Limb (tissue), 2 donors: ENCODE results near the gene STK24.
"Not testable (repeated sequence)": the region's sequence is repeated elsewhere in the genome, so short reads cannot be mapped to it uniquely, and the experiment has no call there.

ENCODE experiments used
- DNase-seq, 2 donors: peaks; one replicate each; pipeline ENCODE4 v3.0.0-alpha.2; 2016; ENCODE audit errors: extremely low spot score in 2 of 2

STK24 gene

GRCh38 chr13:98582947-98583346 is 6.0 kb upstream of the STK24 start:
- no peak for DNase-seq

DNA sequence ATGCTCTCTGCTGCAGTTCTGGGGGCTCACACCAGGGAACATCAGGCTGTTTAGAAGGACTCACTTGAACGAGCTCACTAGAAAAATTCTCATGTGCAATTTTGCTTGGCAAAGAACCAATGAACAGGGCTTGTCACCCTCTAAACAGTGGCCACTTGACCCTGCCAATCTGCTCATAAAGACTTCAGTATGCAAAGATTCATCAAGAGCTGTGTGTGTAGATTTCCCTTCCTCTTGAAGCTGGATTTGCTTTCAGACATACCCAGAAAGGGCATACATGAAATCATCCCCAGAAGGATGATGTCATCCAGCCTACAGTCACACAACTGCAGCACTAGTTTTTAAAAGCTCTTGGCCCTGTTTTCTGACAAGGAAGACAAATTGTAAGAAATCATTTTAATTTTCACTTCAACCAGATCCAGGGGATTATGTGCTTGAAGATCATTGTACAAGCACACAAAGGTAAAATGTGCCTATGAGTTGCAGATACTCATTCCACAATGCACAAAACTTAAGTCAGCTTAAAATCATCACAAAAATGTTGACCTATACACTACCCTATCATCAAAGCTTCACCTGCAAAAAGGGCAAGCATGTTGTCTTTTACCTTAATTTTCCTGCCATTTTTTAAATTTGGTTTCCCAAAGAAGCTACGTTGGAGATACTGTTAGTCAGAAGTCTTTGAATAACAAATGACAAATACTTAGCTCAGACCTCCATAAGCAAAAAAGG is 5.2 kb upstream of the STK24 start:
- DNase-seq, result peak in 1 of 2 donors; percentile 71

GRCh38 chr13:98581381-98581780 is 4.5 kb upstream of the STK24 start:
- DNase-seq, result no peak

GRCh38 chr13:98580420-98580819 is 3.5 kb upstream of the STK24 start:
- DNase-seq, result no peak

DNA sequence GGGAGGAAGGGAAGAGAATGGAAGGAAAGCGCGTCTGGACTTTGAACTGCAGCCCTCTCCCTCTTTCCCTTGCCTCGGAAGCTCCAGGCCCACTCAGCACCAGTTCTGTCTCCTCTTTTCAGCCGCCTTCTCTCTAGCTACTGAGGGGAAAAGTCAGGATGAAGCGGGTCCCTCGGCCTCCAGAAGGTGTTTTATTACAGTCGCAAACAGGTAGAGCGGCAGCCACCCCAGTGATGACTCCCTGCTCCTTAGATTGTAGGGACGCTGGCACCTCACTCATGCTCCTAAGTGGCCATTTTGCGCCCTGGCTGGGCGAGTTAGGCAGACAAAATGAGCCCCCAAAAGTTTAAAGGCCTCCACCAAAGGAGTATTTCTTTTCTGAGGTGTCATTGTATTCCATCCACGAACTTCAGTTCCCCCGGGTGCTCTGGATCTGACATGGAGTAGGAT is 954 bp upstream of the STK24 start:
- no peak for DNase-seq

DNA sequence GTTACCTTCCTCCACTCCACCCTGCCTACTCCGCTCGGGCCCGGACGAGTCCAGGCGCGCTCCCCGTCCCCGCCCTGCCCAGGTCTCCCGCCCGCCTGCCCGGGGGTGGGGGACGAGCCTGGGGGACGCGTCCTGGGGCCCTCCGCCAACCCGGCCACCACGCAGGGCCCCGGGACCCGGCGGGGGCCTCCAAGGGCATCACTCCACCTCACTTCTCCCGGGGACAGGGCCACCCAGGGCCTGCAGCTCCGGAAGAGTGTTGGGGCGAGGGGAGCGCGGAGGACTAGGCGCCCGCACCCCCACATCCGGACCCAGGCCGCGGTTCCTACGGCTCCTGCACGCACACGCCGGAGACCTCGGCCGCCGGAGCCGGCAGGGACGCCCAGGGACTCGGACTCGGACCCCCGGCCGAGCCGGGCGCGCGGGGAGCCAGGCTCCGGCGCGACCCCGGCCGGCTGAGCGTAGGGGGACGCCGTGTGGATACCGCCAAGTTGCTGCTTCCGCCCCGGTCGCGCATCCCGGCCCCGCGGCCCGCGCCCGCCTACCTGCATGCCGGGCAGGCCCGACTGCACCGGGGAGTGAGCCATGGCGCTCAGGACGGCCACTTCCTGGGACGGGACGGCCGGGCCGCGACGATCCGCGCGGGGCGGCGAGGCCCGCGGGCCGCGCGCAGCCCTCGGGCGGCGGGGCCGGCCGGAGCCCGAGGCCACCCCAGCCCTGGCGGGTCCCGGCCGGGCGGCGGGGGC is 534 bp downstream of the STK24 start:
- peak in 1 of 2 donors; percentile 76 for DNase-seq

GRCh38 chr13:98575904-98576199 is 1.1 kb downstream of the STK24 start:
- no peak for DNase-seq

DNA sequence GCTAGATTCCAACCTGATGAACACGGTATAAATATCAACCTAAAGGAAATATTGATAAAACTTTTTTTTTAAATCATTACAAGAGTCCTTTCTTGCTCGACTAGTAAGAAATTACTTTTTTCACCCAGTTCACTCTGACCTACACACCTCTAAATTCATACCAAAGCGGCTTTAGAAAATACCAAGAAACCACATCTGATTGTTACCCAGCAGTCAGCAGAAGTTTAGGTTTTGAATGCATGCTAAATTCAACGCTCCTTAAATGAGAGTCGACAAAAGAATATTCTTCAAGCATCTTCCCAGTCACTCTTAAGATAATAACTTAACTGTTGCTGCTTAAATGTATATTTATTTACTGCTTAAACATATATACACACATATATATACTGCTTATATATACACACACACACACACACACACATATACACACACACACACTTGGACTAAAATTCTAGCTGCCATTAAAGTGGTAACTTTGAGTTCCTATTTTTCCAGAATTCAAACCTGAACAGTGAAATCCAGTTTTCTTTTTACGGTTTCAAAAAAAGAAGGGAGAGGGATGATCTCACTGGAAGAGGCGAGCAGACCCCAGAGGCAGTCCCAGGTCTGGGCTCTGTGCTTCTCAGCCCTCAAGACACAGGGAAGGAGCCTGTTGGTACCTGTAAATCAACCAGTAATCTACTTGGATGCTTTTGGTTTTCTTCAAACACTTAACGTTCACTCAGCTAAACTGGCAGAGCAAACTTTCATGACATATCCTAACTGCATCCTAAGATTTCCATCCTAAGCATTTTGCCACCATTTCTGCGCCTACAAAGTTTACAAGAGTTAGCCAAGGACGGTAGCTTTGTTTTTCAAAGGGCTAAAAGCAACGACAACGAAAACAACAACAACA is 1.7 kb downstream of the STK24 start:
- no peak for DNase-seq

- DNase-seq, result no peak
These were observed 4.8 kb downstream of the STK24 start for GRCh38 chr13:98571955-98572662.

DNA sequence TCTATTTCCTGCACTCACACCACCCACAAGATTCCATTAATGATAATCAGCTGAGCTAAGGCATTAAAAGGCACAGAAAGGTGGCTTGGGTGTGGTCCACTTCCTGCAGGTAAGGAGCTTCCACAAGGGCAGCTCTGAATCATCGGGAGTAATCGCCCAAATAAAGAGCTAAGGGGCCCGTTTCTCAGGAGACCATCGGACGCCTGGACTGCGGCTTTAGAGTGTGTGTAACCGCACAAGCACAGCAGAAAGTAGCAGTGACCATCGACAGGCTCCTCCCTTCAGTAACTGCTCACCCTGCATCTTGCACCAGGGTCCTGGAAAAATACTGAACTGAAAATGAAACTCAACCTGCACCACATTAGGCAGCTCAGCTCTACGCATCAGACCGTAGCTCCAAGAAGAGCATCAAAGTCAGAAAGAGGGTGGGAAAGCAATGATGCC is 6.0 kb downstream of the STK24 start:
- no peak for DNase-seq

DNA sequence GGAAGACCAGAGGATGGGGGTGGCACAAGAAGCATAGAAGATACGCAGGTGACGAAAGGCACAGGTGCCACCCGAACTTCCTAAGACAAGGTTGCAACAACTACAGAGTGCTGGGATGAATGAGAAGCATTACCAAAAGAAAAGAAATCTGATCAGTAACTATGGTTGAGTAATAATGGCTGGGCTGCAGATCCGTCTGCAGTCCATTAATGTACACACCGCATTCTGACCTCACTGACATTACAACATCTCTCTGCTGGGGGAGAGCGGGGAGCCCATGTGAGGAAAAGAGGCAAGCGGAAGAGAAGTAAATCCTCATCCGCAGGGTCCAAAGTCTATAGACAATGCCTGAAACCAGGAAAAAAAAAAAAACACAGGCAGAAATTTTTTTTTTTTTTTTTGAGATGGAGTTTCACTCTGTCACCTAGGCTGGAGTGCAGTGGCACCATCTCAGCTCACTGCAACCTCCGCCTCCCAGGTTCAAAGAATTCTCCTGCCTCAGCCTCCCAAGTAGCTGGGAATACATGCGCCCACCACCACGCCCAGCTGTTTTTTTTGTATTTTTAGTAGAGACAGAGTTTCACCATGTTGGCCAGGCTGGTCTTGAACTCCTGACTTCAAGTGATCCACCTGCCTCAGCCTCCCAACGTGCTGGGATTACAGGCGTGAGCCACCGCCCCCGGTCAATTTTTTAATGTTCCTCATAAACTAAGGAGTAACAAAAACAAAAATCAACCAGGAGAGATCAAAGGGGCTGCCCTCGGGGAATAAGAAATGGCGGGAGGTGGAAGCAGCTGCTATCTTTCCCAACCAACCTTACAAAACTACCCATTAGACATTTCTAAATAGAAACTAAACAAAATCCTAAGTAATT is 7.2 kb downstream of the STK24 start:
- not testable (repeated sequence) for DNase-seq

DNA sequence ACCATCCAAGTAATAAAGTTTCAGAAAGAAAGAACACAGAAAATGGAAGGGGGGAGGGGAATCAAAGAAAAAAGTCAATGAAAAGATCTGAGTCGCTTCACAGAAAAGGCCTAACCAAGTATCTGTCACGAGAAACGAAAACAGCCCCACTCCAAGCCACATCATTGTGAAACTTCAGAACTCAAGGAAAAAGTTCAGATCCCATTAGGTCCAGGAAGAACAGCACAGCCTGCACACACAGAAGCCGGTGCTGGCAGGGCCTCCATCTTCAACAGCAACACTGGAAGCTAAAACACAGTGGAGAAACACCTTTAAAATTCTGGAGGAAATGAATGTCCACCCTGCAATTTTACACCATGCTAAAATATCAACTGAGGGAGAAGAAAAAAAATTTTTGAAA is 8.0 kb downstream of the STK24 start:
- no peak for DNase-seq

GRCh38 chr13:98567140-98567539 is 9.8 kb downstream of the STK24 start:
- DNase-seq, result no peak

DNA sequence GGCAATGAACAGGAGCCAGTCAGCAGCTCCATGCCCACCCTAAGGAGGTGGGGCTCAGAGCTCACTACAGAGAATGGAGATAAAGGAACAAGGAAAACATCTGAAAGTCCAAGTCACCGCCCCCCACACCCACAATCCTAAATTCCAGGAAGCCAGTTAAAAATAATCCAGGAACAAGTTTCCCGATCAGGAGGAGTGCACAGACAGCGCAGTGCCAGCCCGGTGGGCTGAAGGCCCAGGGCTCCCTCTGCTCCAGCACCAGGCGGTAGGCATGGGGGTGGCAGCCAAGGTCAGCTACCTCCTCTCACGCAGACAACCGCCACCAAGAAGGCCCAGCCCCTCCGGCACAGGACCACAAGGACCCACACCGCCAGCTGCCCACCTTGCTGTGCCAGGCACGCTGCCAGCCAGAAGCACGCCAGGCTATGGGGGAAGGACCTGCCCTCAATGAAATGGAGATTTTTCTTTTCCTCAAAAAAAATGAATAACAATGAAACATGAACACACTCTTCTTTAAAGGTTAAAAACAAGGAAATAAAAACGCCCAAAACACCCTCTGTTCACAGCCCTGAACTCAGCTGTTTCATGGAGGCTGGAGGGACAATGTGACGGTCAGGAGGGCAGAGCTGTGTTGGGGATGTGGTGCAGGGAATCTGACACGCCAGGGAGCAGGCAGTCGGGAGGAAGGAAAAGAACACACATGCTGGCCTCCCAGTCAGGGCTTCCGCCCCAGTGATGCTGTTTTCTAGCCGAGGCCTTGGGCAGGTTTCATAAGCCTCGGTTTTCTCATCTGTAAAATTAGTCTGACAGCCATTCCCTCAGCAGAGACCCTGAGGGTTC is 11.0 kb downstream of the STK24 start:
- DNase-seq, result no peak

DNA sequence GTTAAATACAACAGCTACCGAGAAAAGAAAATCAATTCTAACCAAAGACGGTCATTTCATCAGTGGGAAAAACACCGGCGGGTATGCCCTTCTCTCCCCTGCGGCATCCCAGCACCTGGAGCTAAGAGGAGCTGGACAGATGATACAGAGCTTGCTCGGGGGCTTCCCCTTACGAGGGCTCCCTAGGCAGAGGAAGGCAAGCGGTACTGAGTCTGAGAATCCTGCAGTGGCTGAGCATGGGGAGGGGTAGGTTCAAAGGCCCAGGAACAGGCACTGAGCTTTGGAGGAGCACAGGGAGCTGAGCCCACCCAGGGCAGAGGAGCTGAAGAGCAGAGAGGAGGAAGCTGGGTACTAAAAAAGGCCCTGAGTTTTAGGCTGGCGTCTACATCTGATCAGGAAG is 12.7 kb downstream of the STK24 start:
- no peak for DNase-seq

GRCh38 chr13:98563071-98563470 is 13.8 kb downstream of the STK24 start:
- no peak for DNase-seq

DNA sequence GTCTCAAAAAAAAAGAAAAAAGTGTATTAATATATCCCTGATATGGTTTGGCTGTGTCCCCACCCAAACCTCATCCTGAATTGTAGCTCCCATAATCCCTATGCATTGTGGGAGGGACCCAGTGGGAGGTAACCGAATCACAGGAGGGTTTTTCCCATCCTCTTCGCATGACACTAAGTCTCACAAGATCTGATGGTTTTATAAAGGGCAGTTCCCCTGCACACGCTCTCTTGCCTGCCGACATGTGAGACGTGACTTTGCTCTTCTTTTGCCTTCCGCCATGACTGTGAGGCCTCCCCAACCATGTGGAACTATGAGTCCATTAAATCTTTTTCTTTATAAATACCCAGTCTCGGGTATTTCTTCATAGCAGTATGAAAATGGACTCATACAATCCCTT is 17.7 kb downstream of the STK24 start:
- DNase-seq, result no peak

DNA sequence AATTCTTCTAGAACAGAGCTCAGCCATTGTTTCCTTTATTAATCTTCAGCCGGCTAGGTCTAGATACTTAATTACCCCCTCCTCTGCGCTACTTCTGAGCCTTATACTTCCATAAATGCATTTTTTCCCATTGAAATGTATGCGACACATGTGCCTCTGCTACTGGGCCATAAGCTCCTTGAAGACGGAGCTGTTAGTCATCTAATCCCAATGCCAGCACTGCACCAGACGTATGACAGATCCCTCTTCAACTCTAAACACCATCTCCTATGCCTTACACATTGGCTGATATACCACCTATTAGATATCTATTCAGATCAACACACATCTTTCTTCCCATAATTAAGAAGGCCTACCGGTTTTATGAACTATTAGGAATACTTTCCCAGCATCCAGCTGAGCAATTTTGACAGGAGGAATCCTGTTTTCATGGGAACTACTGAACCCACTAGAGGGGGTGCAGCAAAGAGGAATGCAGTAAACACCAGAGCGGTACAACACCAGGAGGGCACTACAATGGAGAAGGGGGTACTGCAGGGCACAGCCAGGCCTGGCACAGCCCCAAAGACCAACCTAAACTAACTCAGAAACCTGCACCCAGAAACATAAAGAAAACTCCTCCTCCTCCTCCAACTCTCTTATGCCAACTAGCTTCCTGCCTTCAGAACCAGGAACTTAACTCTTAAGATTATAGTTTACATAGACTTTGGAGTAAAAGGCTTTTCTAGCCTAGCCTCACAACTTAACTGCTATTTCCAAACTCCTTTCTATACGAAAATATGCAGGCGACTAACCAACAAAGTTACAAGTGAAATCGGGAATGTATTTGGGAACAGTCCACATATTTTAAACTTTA is 18.7 kb downstream of the STK24 start:
- DNase-seq, result no peak
